Naive thymus-derived CD4-positive, alpha-beta T cell (primary cell): ENCODE data around the gene HIPK4. TPM values are rescaled to one million over a fixed set of nuclear protein-coding genes. Genes with fewer than 3 reads are reported as not detected.
"Not testable (repeated sequence)": the region's sequence is repeated elsewhere in the genome, so short reads cannot be mapped to it uniquely, and the experiment has no call there.

Experiments used
- ATAC-seq: fragments of 150-1000 bp; cut with Tn5 transposase; 2 replicates; pipeline ENCODE4 v1.10.0; 2021; ENCODE audit warnings: mild to moderate bottlenecking, moderate library complexity
- CTCF ChIA-PET: fragments of 350-600 bp; sonication (Branson Sonifier 250); formaldehyde crosslinking; loops from one replicate; lab custom pipeline; 2021; ENCODE audit warnings: antibody characterized with exemption; lab: Charles Lee
- POLR2A ChIA-PET: fragments of 350-600 bp; sonication (Branson Sonifier 250); formaldehyde crosslinking; loops from one replicate; lab custom pipeline; 2021; ENCODE audit warnings: antibody characterized with exemption, inconsistent platforms; lab: Charles Lee
- DNase-seq, 9 donors: peaks; one replicate each; pipeline versions ENCODE4 v3.0.0 to v3.0.0-alpha.2; 2020 to 2022; ENCODE audit warnings: mixed read lengths in 1 of 9
- H3K27ac ChIP-seq: one replicate; pipeline ENCODE4 v1.7.0; 2013; ENCODE audit warnings: mild to moderate bottlenecking, low read depth, low read length, moderate library complexity
- H3K27me3 ChIP-seq, 2 donors: one replicate each; pipeline ENCODE4 v1.7.0; 2013; ENCODE audit warnings: low read length in 2 of 2, mild to moderate bottlenecking in 2 of 2, moderate library complexity in 2 of 2; ENCODE audit not compliant: control insufficient read depth in 2 of 2, insufficient read depth in 2 of 2
- H3K36me3 ChIP-seq, 3 experiments: 1 replicate in 2 of 3; 2 replicates in 1 of 3; pipeline ENCODE4 v1.7.0; 2013; ENCODE audit warnings: low read length in 3 of 3, mild to moderate bottlenecking in 3 of 3, moderate library complexity in 1 of 3; ENCODE audit not compliant: insufficient read depth in 3 of 3, control insufficient read depth in 2 of 3
- H3K4me1 ChIP-seq, 2 donors: one replicate each; pipeline ENCODE4 v1.7.0; 2013; ENCODE audit warnings: low read length in 2 of 2, mild to moderate bottlenecking in 2 of 2, moderate library complexity in 1 of 2; ENCODE audit not compliant: control insufficient read depth in 2 of 2, insufficient read depth in 2 of 2
- H3K4me3 ChIP-seq: 2 replicates; pipeline ENCODE4 v1.7.0; 2013; ENCODE audit warnings: mild to moderate bottlenecking, low read length
- H3K9me3 ChIP-seq, 3 experiments: 1 replicate in 2 of 3; 2 replicates in 1 of 3; pipeline ENCODE4 v1.7.0; 2013; ENCODE audit warnings: low read length in 3 of 3; ENCODE audit not compliant: control insufficient read depth in 2 of 3
- H3K27ac Mint-ChIP-seq, 9 donors: one replicate each; pipeline ENCODE4 v1.8.0; 2020 to 2022; ENCODE audit warnings: mixed read lengths in 9 of 9, mild to moderate bottlenecking in 8 of 9, moderate library complexity in 5 of 9, inconsistent platforms in 2 of 9
- H3K27me3 Mint-ChIP-seq, 5 donors: one replicate each; pipeline ENCODE4 v1.8.0; 2021 to 2022; ENCODE audit warnings: mixed read lengths in 5 of 5, mild to moderate bottlenecking in 1 of 5
- H3K36me3 Mint-ChIP-seq, 5 donors: one replicate each; pipeline ENCODE4 v1.8.0; 2020 to 2022; ENCODE audit warnings: mixed read lengths in 5 of 5, mild to moderate bottlenecking in 3 of 5, inconsistent platforms in 1 of 5
- H3K4me1 Mint-ChIP-seq, 7 donors: one replicate each; pipeline ENCODE4 v1.8.0; 2020 to 2022; ENCODE audit warnings: mixed read lengths in 7 of 7, mild to moderate bottlenecking in 3 of 7, inconsistent platforms in 1 of 7
- H3K4me3 Mint-ChIP-seq, 10 donors: one replicate each; pipeline ENCODE4 v1.8.0; 2020 to 2022; ENCODE audit warnings: mild to moderate bottlenecking in 10 of 10, mixed read lengths in 10 of 10, moderate library complexity in 6 of 10, inconsistent platforms in 2 of 10
- H3K9me3 Mint-ChIP-seq, 11 donors: one replicate each; pipeline ENCODE4 v1.8.0; 2020 to 2022; ENCODE audit warnings: mixed read lengths in 11 of 11, mild to moderate bottlenecking in 4 of 11, inconsistent platforms in 1 of 11, moderate library complexity in 1 of 11
- intact Hi-C, 2 donors: fragments of 100-400 bp; cut with micrococcal nuclease; formaldehyde crosslinking; loops; one replicate each; pipeline ENCODE4 v1.15.1; 2023
- polyA plus RNA-seq, 2 donors: library from polyadenylated mRNA; unstranded; fragments of 300-500 nt; fragmentation: Illumina TruSeq; gene quantifications; one replicate each; pipeline ENCODE4 v1.2.3, GENCODE V29; 2021
- total RNA-seq, 6 experiments: library from RNA in 5 of 6; stranded (reverse) in 5 of 6; gene quantifications; 1 replicate in 5 of 6; 2 replicates in 1 of 6; pipeline ENCODE4 v1.2.3 and lab custom pipeline; 2021 to 2026

HIPK4 gene
- total and polyA plus RNA-seq, 7 experiments from 2014 or later, result 0.12 to 0.24 TPM; not detected in 5

DNA sequence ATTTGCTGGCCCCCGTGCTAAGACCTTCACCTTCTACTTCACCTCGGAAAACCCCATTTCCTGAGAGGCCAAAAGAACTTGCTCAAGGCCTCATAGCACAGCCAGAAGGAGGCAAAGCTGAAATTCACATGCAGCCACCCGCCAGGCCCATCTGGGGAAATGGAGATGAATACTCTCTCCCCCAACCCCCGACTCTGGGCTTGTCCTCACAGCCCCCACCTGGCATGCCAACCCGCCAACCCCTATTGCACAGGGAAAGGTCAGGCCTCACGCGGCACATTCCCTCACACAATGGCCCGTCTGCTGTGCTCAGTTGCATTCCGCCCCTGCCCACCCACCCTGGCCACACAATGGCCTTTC lies 20.0 kb upstream of the HIPK4 start:
- Histone ChIP-seq H3K27ac (no peak overlapping the region), H3K27me3 (no peaks in the 10 kb centered on the region), H3K4me1 (peaks cover 0 to 6% of the 10 kb centered on the region in 2 donors), H3K36me3 (no peaks in the 10 kb centered on the region), H3K4me3 (no peak overlapping the region), H3K9me3 (no peaks in the 10 kb centered on the region)
- Mint-ChIP-seq H3K27ac (no peak overlapping the region), H3K9me3 (peaks cover 0 to 2% (median 0%) of the 10 kb centered on the region in 11 donors), H3K4me1 (peaks cover 6 to 14% (median 11%) of the 10 kb centered on the region in 7 donors), H3K36me3 (no peaks in the 10 kb centered on the region), H3K4me3 (no peak overlapping the region), H3K27me3 (peaks cover 0 to 5% (median 0%) of the 10 kb centered on the region in 5 donors)
- no peak for DNase-seq
- intact Hi-C loops, result no loop called here
- ChIA-PET POLR2A (interaction anchor here (0.5 kb wide), 1 partner anchor 819 kb away, joined by 3 read pairs; no protein-coding TSS in a partner anchor), CTCF (no interaction called here)
- ATAC-seq, result no peak

DNA sequence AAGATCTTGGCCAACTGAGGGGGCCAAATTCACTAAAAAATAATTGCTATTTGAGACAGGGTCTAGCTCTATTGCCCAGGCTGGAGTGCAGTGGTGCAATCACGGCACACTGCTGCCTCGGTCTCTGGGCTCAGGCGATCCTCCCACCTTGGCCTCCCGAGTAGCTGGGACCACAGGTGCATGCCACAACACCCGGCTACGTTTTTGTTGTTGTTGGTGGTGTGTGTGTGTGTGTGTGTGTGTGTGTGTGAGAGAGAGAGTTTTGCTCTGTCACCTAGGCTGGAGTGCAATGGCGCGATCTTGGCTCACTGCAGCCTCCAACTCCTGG lies 18.6 kb upstream of the HIPK4 start:
- POLR2A ChIA-PET, result interaction anchor here (0.8 to 1.2 kb wide), 4 partner anchors 15 to 27 kb away, joined by 3 to 4 read pairs (median 4); partner anchors contain the start of gene SERTAD1
- H3K36me3 Mint-ChIP-seq, result not testable (repeated sequence)

DNA sequence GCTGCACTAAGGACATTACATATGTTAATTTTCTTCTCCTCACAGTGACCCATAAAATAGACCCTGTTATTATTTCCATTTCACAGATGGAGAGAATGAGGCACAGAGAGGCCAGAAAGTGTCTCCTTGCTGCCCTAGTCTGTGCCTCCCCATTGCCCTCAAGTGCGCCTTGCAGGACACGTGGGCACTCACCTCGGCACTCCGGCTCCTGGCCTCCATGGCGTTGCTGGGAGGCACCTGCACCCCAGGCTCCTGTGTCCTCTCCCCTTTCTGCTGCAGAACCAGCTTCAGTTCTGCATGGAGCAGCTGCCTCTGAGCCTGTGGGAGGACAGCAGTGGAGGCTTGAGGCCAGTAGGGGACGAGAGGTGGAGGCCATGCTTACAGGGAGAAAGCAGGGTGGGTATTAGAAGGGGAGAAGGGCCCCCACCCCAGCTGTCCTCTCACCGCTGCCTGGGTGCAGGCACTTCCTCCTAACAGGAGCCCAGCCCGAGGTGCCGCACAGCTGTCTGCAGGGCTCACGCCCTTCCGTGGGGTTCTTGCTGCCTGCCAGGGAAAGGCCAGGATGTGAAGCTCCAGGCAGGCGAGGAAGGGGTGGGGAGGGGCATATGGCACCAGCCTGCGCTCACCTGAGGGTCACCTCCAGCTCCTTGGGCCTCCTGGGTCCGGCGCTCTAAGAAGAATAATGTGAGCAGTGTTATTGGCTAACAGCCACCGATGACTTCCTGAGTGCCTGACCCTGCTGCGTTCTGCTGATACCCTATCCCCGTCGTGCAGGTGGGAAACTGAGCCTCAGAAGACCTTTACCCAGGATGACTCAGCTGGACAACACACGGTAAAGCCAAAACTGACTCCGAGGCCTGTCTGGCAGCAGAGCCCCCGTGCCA lies 18.0 kb upstream of the HIPK4 start:
- Histone ChIP-seq H3K4me3 (no peak overlapping the region), H3K36me3 (no peaks in the 10 kb centered on the region), H3K27me3 (no peaks in the 10 kb centered on the region), H3K4me1 (peaks cover 5 to 11% of the 10 kb centered on the region in 2 donors), H3K27ac (no peak overlapping the region), H3K9me3 (no peaks in the 10 kb centered on the region)
- H3K27ac Mint-ChIP-seq, result peak overlapping the region in 2 of 9 donors; percentile 41 to 46
- peaks cover 0 to 25% (median 21%) of the 10 kb centered on the region in 7 donors for H3K4me1 Mint-ChIP-seq
- CTCF ChIA-PET, result no interaction called here
- no peaks in the 10 kb centered on the region for H3K36me3 Mint-ChIP-seq
- intact Hi-C loops, result no loop called here
- ATAC-seq (no peak), DNase-seq (peak in 1 of 9 donors; percentile 15)
- POLR2A ChIA-PET, result interaction anchor here (0.8 to 1.2 kb wide), 3 partner anchors 15 to 28 kb away, joined by 3 to 4 read pairs (median 4); partner anchors contain the start of gene SERTAD1
- H3K9me3 Mint-ChIP-seq, result peaks cover 0 to 3% (median 0%) of the 10 kb centered on the region in 11 donors
- H3K27me3 Mint-ChIP-seq, result no peaks in the 10 kb centered on the region
- peak overlapping the region in 2 of 10 donors; percentile 29 to 33 for H3K4me3 Mint-ChIP-seq

More for the DNA sequence above, 18.6 kb upstream of the HIPK4 start:
- H3K4me3 Mint-ChIP-seq, intact Hi-C loops, H3K27me3 ChIP-seq, H3K27me3 Mint-ChIP-seq, H3K9me3 Mint-ChIP-seq, CTCF ChIA-PET, H3K4me1 ChIP-seq, H3K36me3 ChIP-seq, DNase-seq, H3K4me3 ChIP-seq, H3K9me3 ChIP-seq, H3K27ac ChIP-seq, ATAC-seq: not testable (repeated sequence)
- H3K4me1 Mint-ChIP-seq, result peaks cover 3 to 21% (median 17%) of the 10 kb centered on the region in 7 donors
- peak overlapping the region in 2 of 9 donors; percentile 21 to 41 for H3K27ac Mint-ChIP-seq

DNA sequence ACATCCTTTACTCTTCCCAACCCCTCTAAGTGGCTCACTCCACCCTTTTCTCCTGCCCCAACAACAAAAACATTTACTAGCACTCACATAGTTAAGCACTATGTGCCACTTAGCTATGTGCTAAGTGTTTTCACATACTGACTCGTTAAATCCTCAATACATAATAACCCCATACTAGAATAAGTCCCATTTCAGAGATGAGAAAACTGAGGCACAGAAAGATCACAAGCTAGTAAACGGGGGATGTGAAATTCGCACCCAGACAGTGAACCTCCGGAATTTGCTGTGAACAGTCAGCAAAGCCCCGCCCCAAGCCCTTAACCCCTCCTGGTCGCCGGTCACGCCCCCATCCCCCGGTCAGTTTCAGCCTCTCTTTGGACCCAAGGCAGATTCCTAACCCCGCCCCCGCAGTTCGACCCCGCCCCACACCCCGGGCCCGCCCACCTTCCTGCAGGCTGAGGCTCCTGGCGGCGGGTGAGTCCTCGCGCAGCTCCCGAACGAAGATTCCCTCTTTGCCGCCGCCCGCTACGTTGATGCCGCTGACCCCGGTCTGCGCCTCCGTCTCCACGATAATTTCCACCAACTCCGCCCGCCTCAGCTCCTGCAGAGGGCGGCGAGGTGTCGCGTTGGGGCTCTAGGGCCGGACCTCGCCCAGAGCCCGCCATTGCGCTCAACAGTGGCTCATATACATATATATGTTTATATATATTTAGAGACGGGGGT lies 13.4 kb upstream of the HIPK4 start:
- Histone ChIP-seq H3K9me3 (no peaks in the 10 kb centered on the region), H3K27me3 (no peaks in the 10 kb centered on the region), H3K4me3 (peak overlapping the region; percentile 74), H3K27ac (peak overlapping the region; percentile 79), H3K4me1 (peaks cover 5 to 12% of the 10 kb centered on the region in 2 donors), H3K36me3 (no peaks in the 10 kb centered on the region)
- DNase-seq (peak; percentile 54 to 84 (median 69)), ATAC-seq (peak; percentile 80)
- peaks cover 0 to 5% (median 0%) of the 10 kb centered on the region in 5 donors for H3K36me3 Mint-ChIP-seq
- peaks cover 22 to 42% (median 36%) of the 10 kb centered on the region in 7 donors for H3K4me1 Mint-ChIP-seq
- intact Hi-C loops, result loop anchor here (1.0 kb wide), 2 partner anchors 40 to 118 kb away; partner anchors contain the start of gene AKT2 (in 1 of the 2)
- ChIA-PET POLR2A (interaction anchor here (0.6 to 4.6 kb wide), 14 partner anchors 9 to 928 kb away, joined by 3 to 25 read pairs (median 4); partner anchors contain the start of genes BLVRB, C19orf47, PRX and SERTAD1), CTCF (interaction anchor here (0.6 kb wide), 1 partner anchor 1085 kb away, joined by 3 read pairs; no protein-coding TSS in a partner anchor)
- peak overlapping the region; percentile 78 to 98 (median 93) for H3K4me3 Mint-ChIP-seq
- H3K27ac Mint-ChIP-seq, result peak overlapping the region; percentile 75 to 93 (median 86)
- peaks cover 0 to 6% (median 0%) of the 10 kb centered on the region in 5 donors for H3K27me3 Mint-ChIP-seq
- peaks cover 0 to 3% (median 0%) of the 10 kb centered on the region in 11 donors for H3K9me3 Mint-ChIP-seq

DNA sequence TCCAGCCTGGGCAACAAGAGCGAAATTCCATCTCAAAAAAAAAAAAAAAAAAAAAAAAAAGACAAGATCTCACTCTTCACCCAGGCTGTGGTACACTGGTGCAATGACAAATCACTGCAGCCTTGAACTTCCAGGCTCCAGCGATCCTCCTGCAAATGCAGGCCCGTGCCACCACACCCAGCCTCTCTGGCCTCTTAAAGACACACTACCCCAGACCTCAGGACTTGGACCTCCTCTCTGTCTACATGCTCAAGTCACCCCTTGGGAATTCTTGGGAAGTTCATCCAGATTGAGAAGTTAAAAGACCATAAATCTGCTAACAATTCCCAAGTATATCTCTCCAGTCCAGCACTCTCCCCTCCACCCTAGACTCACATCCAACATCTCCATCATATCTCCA lies 10.6 kb upstream of the HIPK4 start:
- CTCF ChIA-PET, result no interaction called here

More for the DNA sequence above, 10.6 kb upstream of the HIPK4 start:
- intact Hi-C loops, result no loop called here
- Histone ChIP-seq H3K9me3 (no peaks in the 10 kb centered on the region), H3K36me3 (no peaks in the 10 kb centered on the region), H3K4me3 (no peak overlapping the region), H3K4me1 (peaks cover 5 to 7% of the 10 kb centered on the region in 2 donors), H3K27ac (no peak overlapping the region), H3K27me3 (no peaks in the 10 kb centered on the region)
- peaks cover 20 to 39% (median 32%) of the 10 kb centered on the region in 7 donors for H3K4me1 Mint-ChIP-seq
- DNase-seq (no peak), ATAC-seq (no peak)
- no peak overlapping the region for H3K4me3 Mint-ChIP-seq
- peaks cover 0 to 1% (median 0%) of the 10 kb centered on the region in 11 donors for H3K9me3 Mint-ChIP-seq
- peaks cover 0 to 10% (median 0%) of the 10 kb centered on the region in 5 donors for H3K36me3 Mint-ChIP-seq
- POLR2A ChIA-PET, result interaction anchor here (0.6 to 4.6 kb wide), 4 partner anchors 33 to 49 kb away, joined by 3 to 21 read pairs (median 4); partner anchors contain the start of gene SERTAD3
- no peak overlapping the region for H3K27ac Mint-ChIP-seq
- peaks cover 0 to 6% (median 0%) of the 10 kb centered on the region in 5 donors for H3K27me3 Mint-ChIP-seq
